Stimulated activated CD8-positive, alpha-beta memory T cell treated with anti-CD3 and anti-CD28 coated beads, Interleukin-12 subunit alpha, Interleukin-12 subunit beta, amount 100 ng/mL, for 24 hours (primary cell): Measurements from ENCODE around the gene CEMIP.

Experiments used
- DNase-seq: peaks from one replicate; pipeline ENCODE4 v3.0.0-alpha.2; 2020; ENCODE audit errors: extremely low read depth

CEMIP gene

DNA sequence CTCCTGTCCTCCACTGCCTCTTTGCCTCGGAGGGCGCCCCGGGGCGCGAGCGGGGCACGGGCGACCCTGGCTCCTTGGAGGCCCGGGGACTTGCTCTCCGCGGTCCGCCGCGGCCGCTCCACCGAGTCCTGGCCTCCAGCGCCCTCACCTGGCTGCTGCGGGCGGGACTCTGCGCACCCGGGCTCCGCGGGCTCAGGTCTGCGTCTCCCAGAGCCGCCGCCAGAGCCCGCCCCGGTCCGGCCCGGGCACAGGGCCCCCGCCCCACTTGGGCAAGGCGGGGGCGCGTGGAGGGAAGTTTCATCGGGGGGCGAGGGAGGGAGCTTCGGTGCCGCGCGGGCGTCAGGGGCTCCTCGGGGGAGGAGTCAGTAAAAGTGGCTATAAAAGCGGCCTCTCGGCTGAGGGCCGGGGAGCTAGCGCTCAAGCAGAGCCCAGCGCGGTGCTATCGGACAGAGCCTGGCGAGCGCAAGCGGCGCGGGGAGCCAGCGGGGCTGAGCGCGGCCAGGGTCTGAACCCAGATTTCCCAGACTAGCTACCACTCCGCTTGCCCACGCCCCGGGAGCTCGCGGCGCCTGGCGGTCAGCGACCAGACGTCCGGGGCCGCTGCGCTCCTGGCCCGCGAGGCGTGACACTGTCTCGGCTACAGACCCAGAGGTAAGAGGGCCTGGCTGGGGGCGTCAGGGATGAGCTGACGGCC lies at the start of gene CEMIP:
CEMIP (plus strand) TSS at position 407 of the 694 bp plus-strand sequence. CDS start 94,510 bp downstream, outside the sequence.
- DNase-seq: no peak

- no peak for DNase-seq
These were observed 48.8 kb upstream of the CEMIP start for GRCh38 chr15:80730387-80730786.

DNA sequence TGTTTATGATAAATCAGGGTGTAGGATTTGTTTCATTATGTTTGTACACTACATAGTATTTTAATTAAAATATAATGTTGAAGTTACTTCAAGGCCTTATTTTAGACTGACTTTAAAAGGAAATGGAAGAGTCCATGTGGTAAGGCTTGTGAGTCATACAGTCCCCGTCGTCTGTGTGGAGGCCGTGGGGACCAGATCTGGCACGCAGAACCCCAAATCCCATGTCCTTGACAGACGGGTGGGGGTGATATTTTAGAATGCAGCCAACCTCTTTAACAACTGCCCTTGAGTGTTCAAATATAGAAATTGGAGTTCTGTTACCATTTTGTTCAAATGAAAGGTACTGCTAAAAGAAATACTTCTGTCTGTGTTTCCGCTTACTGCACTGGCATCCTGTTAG lies 48.2 kb upstream of the CEMIP start:
- no peak for DNase-seq

- no peak for DNase-seq
These were observed 47.0 kb upstream of the CEMIP start for GRCh38 chr15:80732167-80732566.

GRCh38 chr15:80732818-80733217 lies 46.4 kb upstream of the CEMIP start:
- DNase-seq: no peak

- no peak for DNase-seq
These were observed 45.7 kb upstream of the CEMIP start for GRCh38 chr15:80733460-80733859.

DNA sequence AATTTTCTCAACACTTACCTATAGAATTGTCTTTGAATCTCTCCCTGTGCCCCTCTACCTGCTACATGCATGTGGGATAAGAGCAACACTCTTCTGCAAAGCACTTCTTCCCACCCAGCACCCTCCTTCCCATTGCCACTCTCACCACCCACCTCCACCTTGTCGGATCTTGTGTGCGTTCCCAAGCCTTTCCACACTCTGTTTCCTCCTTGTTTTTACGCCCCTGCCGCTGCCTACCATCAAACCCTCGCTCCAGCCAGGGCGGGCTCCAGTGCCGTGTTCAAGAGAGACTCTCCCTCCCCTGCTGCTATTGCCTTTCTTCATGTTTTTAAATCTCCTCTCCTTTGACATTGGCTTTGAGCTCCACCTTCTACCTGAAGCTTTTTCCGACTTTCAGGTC lies 43.8 kb upstream of the CEMIP start:
- DNase-seq: no peak

DNA sequence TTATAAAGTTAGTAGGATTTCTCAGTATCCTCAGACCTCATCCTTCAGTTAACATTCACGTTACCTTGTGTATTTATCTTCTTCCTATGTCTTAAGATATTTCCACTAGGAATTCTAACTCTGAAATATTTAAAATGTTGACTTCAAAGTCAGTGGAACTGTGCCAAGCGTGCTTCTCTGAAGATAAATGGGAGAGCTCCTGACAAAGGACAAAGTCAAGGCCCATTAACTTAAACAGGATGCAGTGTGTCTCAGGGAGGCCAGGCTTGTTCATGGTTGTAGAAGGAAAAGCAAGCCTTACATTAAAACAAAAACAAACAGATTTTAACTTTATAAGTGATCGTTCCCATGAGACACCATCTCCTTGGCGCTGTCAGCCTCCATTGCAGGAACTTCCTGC lies 42.6 kb upstream of the CEMIP start:
- no peak for DNase-seq

DNA sequence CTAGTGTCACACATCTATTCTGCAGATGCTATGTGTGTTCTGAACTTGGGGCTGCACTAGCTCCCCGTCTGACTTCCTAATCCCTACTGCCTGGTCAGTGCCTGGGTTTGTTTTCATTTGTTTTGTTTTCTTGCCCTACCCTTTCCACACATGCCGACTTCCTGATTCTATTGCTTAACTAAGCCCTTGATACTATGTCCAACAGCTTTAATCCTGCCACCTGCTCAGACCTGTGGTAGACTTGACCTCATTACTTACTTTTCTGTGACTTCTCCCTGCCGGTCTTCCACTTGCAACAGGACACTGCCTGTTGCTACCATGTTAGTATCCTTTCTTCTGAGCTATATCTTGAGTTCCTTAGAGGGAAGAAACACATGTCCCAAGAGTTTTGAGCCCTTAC lies 39.3 kb upstream of the CEMIP start:
- DNase-seq: no peak

DNA sequence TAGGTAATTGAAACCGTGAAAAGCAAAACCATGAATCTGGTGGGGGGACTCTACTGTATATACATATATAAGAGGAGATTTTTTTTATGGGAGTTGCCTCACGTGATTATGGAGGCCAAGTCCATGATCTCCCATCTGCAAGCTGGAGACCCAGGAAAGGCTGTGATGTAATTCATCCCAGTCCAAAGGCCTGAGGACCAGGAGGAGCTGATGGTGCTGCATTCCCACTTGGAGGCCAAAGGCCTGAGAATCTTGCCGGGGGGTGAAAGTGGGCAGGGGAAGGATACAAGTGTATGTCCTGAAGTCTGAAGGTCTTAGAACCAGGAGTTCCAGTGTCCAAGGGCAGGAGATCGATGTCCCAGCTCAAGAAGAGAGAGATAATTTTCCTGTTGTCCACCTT lies 37.1 kb upstream of the CEMIP start:
- DNase-seq: no peak

DNA sequence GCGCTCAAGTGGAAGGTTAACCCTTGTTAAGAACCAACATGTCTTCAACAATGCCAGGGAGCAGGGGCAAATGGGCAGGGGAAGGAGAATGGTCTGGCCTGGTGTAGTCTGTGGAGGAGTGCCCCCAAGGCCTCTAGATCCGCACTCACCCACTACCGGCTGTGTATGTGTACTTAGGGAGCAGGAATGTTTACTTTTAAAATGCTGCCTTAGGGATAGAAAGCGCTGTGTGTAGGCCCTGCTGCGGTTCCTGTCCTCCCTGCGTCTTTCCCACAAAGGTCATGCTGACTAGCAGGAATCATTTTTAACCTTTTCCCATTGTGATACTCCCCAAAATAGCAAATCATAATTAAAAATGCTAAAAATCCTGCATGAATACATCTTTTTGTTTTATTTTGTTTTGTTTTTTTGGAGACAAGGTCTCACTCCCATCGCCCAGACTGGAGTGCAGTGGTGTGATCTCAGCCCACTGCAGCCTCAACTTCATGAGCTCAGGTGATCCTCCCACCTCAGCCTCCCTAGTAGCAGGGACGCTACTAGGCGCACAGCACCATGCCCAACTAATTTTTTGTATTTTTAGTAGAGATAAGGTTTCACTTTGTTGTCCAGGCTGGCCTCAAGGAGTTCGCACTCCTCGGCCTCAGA lies 35.9 kb upstream of the CEMIP start:
- no peak for DNase-seq

GRCh38 chr15:80744415-80744814 lies 34.8 kb upstream of the CEMIP start:
- DNase-seq: no peak

DNA sequence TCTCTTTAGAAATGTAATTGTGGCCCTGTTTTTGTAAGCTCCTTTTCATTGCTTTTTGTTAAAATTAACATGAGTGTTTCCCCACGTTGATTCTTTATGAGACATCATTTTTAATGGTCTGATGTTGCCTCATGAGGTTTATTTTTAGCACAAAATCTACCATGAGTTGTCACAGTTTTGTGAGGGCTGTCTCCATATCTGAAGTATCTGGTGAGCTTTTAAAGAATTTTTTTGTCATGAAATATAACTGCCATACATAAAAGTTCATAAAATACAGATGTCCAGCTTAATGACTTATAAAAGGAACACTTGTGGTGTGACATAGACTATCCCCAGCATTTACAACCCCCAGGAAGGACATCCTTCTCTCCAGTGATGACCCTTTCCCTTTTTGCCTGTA lies 34.3 kb upstream of the CEMIP start:
- no peak for DNase-seq

DNA sequence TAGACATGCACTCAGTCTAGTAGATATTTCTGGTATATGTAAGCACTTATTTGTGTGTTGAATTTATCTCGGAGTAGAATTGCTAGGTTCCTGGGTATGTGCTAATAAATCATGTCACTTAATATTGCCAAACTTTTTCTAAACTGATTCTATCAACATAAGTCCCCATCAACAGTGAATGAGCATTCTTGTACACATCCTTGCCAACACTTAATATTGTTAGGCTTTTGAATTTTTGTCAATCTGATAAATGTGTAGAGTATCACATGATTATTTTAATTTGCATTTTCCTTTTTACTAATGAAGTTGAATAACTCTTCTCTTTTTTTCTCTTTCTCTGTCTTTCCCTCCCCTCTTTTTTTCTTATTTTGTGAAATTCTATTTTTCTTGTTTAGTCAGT lies 33.3 kb upstream of the CEMIP start:
- no peak for DNase-seq

- DNase-seq: no peak
These were observed 31.7 kb upstream of the CEMIP start for GRCh38 chr15:80747317-80748053.

- no peak for DNase-seq
These were observed 29.6 kb upstream of the CEMIP start for GRCh38 chr15:80749589-80749988.

DNA sequence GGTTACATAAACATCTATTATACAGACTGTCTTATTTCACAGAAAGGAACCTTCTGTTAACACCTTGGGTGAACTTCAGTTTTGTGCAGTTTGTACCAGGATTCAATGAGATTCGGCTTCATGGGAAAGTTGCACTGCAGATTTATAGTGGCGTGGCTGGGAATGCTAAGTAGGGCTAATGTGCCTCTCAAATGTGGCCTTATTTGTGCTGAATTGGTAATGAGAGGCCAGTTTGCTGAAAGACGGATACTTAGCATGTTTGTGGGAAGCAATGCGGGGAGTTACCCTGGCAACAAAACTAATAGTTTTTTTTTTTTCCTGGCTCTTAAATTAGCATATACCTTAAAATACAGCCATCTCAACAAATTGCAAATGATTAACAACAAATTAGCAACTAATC lies 28.6 kb upstream of the CEMIP start:
- DNase-seq: no peak

DNA sequence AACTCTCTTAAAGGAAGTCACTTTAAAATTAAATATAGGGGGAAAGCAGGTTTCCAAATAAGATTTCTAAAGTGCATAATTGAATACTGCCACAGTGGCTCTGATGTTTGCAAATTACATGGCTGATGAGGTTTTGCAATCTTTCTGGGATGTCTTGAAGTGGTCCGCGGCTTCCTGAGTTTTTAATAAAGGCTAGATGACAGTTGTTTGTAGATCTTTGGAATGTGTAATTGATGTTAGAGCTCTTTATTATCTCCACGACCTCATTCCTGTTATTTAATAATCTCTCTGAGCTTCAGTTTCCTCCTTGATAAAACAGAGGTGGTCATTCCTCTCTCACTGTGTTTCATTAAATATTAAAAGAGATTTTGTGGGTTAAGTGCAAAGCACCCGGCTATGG lies 27.0 kb upstream of the CEMIP start:
- DNase-seq: no peak

- no peak for DNase-seq
These were observed 26.0 kb upstream of the CEMIP start for GRCh38 chr15:80753161-80753560.

- DNase-seq: no peak
These were observed 25.2 kb upstream of the CEMIP start for GRCh38 chr15:80754014-80754413.

GRCh38 chr15:80755885-80756284 lies 23.3 kb upstream of the CEMIP start:
- no peak for DNase-seq

DNA sequence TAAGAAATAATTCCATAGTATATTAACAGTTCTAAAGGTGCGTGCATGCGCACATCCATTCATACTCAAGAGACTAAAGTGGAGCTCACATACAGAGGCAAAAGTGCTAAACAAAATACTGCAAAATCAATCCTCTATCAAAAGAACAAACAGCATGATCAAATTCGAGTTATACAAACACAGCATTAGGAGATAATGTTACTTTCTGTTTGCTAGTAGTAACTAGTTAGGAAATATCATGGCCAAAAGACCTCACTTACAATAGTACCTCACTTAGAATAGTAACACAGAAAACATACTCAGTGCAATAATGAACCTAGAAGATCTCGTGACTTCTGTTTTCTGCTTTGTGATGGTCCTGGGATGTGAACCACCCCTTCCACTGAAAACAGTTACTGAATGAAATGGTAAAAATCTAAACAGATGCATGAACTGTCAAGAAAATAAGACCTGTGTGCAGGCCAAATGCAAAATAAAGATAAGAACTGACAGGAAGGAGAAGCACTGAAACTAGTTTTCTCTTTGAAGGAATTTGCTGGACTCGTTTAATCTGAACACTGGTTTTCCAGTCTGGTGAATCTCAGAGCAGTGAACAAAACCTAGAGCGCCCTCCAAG lies 20.9 kb upstream of the CEMIP start:
- no peak for DNase-seq

GRCh38 chr15:80760960-80761359 lies 18.2 kb upstream of the CEMIP start:
- no peak for DNase-seq
